GM18519 (cell line): ENCODE data around the gene APIP.

Source experiments
- ATAC-seq: cut with Tn5 transposase; IDR thresholded peaks from one replicate; pipeline ENCODE4 v1.9.1; 2021; ENCODE audit warnings: mild to moderate bottlenecking, moderate library complexity; ENCODE audit not compliant: unreplicated experiment, low FRiP score

The APIP gene

GRCh38 chr11:34916015-34916842 is at the start of gene APIP, which contains the start of gene PDHX:
TSS of gene APIP (minus strand) at chr11:34916379. CDS start at chr11:34916284, 95 bp downstream.
TSS of gene PDHX (plus strand) at chr11:34916618. CDS start at chr11:34916656, 38 bp downstream.
- peak; percentile 90 for ATAC-seq

GRCh38 chr11:34964610-34965331 is 48.6 kb upstream of the APIP start:
- ATAC-seq: no peak

- no peak for ATAC-seq
Observed at GRCh38 chr11:34963351-34963750, 47.2 kb upstream of the APIP start.

- ATAC-seq: no peak
Observed at GRCh38 chr11:34962034-34962433, 45.9 kb upstream of the APIP start.

- ATAC-seq: no peak
Observed at GRCh38 chr11:34960277-34960676, 44.1 kb upstream of the APIP start.

- ATAC-seq: no peak
Observed at GRCh38 chr11:34959770-34960169, 43.6 kb upstream of the APIP start.

GRCh38 chr11:34957606-34958005 is 41.4 kb upstream of the APIP start:
- no peak for ATAC-seq

GRCh38 chr11:34957206-34957605 is 41.0 kb upstream of the APIP start:
- ATAC-seq: no peak

- ATAC-seq: no peak
Observed at GRCh38 chr11:34953955-34954354, 37.8 kb upstream of the APIP start.

- ATAC-seq: no peak
Observed at GRCh38 chr11:34948696-34949095, 32.5 kb upstream of the APIP start.

GRCh38 chr11:34944692-34945091 is 28.5 kb upstream of the APIP start:
- no peak for ATAC-seq

- no peak for ATAC-seq
Observed at GRCh38 chr11:34941688-34942087, 25.5 kb upstream of the APIP start.

GRCh38 chr11:34940026-34940677 is 24.0 kb upstream of the APIP start:
- ATAC-seq: no peak

- no peak for ATAC-seq
Observed at GRCh38 chr11:34938611-34939010, 22.4 kb upstream of the APIP start.

GRCh38 chr11:34936945-34937629 is 20.9 kb upstream of the APIP start:
- ATAC-seq: no peak

- ATAC-seq: no peak
Observed at GRCh38 chr11:34929794-34930763, 13.9 kb upstream of the APIP start.

- no peak for ATAC-seq
Observed at GRCh38 chr11:34928960-34929680, 12.9 kb upstream of the APIP start.

GRCh38 chr11:34928268-34928959 is 12.2 kb upstream of the APIP start:
- no peak for ATAC-seq
